GM10248 (cell line): ENCODE results near the gene GNG2.

ENCODE experiments used
- CTCF ChIA-PET: fragments of 300-600 bp; sonication (Branson Sonifier 250); formaldehyde crosslinking; extraction: SDS; loops from one replicate; lab custom pipeline; 2021; ENCODE audit warnings: antibody characterized with exemption; lab: Yijun Ruan, JAX
- POLR2A ChIA-PET: fragments of 350-650 bp; sonication (Branson Sonifier 250); formaldehyde crosslinking; extraction: SDS; loops from one replicate; lab custom pipeline; 2020; ENCODE audit warnings: antibody characterized with exemption; lab: Yijun Ruan, JAX
- DNase-seq: peaks from one replicate; pipeline ENCODE4 v3.0.0; 2012; ENCODE audit errors: extremely low spot score
- TF ChIP-seq, protein P1 (sequence below): IDR thresholded peaks from 2 replicates; pipeline ENCODE4 v1.5.1; 2012; ENCODE audit warnings: mild to moderate bottlenecking, low read depth; ENCODE audit errors: extremely low read depth, missing control alignments, control extremely low read depth

GNG2 gene

GRCh38 chr14:52015411-52016030 lies 155.1 kb downstream of the GNG2 start:
- DNase-seq = no peak
- ChIA-PET CTCF (interaction anchor here (1.6 to 2.8 kb wide), 3 partner anchors 9 to 20 kb away, joined by 5 to 11 read pairs (median 5); no protein-coding TSS in a partner anchor), POLR2A (no interaction called here)
- TF ChIP-seq, protein P1, sequence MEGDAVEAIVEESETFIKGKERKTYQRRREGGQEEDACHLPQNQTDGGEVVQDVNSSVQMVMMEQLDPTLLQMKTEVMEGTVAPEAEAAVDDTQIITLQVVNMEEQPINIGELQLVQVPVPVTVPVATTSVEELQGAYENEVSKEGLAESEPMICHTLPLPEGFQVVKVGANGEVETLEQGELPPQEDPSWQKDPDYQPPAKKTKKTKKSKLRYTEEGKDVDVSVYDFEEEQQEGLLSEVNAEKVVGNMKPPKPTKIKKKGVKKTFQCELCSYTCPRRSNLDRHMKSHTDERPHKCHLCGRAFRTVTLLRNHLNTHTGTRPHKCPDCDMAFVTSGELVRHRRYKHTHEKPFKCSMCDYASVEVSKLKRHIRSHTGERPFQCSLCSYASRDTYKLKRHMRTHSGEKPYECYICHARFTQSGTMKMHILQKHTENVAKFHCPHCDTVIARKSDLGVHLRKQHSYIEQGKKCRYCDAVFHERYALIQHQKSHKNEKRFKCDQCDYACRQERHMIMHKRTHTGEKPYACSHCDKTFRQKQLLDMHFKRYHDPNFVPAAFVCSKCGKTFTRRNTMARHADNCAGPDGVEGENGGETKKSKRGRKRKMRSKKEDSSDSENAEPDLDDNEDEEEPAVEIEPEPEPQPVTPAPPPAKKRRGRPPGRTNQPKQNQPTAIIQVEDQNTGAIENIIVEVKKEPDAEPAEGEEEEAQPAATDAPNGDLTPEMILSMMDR = peak; percentile 9

- POLR2A ChIA-PET = no interaction called here
- TF ChIP-seq, protein P1 = no peak
- CTCF ChIA-PET = interaction anchor here (2.0 kb wide), 1 partner anchor 10 kb away, joined by 7 read pairs; no protein-coding TSS in a partner anchor
- DNase-seq = no peak
These were observed 157.8 kb downstream of the GNG2 start for GRCh38 chr14:52018252-52018651.

- ChIA-PET POLR2A (no interaction called here), CTCF (interaction anchor here (0.7 to 2.0 kb wide), 4 partner anchors 8 to 23 kb away, joined by 3 to 7 read pairs (median 4); no protein-coding TSS in a partner anchor)
- DNase-seq = no peak
- TF ChIP-seq, protein P1 = no peak
These were observed 158.6 kb downstream of the GNG2 start for GRCh38 chr14:52018970-52019369.
